ENCODE measurements around the gene MAP9.

DNA sequence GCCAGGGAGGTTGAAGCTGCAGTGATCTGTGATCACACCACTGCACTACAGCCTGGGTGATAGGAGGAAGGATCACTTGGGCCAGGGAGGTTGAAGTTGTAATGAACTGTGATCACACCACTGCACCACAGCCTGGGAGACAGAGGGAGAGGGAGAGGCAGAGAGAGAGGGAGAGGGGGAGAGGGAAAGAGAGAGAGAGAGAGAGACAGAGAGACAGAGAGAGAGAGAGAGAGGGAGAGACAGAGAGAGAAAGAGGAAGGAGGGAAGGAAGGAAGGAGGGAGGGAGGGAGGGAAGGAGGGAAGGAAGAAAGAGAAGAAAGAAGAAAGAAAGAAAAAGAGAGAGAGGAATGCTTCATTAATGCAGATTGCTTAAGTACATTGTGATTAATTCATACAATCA is 15.2 kb upstream of the MAP9 start:
- TF ChIP-seq POLR2AphosphoS5 (IDR thresholded peaks at IDR 0.05) (no peak), EZH2 (IDR thresholded peaks at IDR 0.05; ENCODE audit: borderline replicate concordance, insufficient read depth, low read length, poor library complexity, severe bottlenecking) (no peak), CTCF (IDR thresholded peaks at IDR 0.05; ENCODE audit: poor library complexity, severe bottlenecking) (no peak), RAD21 (conservative IDR thresholded peaks at IDR 0.05) (no peak)
